ENCODE measurements around the gene BBS4.

Gene BBS4

DNA sequence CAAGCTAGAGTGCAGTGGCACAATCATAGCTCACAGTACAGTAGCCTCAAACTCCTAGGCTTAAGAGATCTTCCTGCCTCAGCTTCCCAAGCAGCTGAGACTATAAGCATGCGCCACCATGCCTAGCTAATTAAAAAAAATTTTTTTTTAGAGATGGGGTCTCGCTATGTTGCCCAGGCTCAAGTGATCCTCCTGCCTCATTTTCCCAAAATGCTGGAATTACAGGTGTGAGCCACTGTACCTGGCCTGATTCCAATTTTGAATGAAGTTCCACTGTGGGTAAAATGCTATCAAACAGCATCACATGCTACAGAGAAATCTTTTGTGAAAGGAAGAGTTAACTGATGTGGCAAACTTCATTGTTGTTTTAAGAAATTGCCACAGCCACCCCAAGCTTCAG lies 80.0 kb downstream of the BBS4 start:
- DNase-seq: no peak

DNA sequence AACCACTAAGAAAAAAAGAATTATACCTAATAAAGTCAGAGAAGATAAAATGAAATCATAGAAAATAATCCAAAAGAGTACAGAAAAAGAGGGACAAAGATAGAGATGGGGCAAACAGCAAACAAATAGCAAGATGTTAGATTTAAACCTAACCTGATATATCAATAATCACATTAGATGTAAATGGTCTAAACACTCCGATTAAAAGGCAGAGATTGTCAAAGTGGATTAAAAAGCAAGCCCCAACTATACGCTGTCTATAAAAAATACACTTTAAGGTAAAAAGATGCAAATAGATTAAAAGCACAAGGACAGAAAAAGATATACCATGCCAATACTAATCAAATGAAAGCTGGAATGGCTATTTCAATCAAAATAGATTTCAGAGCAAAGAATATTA lies 80.8 kb downstream of the BBS4 start:
- no peak for DNase-seq

DNA sequence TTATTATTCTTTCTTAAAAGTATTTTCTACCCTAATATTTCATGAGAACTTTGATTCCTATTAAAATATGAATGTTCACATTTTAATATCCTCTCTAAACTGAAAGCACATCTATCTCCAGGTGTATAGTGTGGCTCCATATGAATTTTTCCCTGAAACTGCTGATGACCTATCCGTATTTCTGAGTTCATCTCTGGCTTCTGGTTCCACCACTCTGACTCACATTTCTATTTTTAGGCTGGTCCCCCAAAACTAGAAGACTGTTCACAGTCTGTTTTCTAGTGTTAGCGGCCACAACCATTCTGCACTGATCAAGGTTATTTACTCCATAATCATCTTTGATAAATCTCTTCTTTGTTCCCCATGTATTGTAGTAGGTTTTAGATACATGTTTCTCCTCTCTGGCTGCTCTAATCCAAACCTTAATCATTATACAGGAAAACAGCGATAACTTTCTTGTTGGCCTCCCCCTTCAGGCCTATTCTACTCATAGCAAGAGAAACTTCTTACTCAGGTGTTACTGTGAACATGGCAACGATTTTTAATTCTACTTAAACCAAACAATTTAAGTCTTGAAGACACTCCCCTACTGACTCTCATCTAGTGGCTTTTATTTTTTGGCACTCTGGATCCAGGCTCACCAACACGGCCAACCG lies 84.8 kb downstream of the BBS4 start:
- no peak for DNase-seq

DNA sequence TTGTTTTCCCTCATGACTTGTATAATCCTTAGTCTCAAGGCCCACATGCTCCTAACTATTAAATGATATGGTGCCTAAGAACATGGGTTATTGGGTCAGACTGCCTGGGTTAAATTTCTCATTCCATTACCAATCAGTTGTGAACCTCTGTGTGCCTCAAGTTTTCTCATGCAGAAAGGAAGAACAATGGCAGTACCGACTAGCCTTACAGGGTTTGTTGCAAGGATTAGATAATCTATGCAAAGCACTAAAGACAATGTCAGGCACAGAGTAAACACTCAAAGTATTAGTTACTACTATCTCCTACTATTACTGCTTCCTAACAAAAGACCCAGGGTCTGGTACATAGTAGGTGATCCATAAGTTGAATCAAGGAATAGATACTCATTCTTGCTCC lies 85.3 kb downstream of the BBS4 start:
- DNase-seq: no peak

DNA sequence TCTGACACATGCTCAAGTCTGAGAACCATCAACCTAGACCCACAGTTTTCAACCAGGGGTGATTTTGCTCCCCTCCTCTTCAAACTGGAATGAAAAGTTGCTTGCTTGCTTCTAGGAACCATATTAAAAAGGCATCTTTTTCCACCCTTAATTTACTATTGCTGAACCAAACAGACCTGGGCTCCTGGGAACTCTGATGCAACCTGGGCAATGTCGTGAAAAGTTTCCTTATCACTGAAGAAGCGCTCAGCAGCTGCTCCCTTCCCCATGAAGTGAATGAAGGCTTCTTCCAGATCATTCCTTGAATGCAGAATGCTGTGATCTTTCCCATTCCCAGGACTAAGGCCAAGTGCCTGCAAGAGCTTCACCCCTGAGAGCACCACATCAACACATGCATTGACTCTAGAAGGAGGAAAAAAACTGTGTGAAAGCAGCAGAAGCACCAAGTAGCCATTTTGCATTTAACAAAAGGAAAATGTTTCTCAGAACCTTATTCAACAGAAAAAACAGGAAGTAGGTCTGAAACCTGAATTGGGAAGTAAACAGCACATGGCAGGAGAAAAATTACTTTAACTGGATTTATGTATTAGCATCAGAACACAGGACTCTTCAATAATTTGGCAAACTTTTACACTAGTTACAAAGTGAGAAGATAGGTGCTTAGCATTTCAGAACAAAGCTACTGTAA lies 88.8 kb downstream of the BBS4 start:
- DNase-seq: no peak

DNA sequence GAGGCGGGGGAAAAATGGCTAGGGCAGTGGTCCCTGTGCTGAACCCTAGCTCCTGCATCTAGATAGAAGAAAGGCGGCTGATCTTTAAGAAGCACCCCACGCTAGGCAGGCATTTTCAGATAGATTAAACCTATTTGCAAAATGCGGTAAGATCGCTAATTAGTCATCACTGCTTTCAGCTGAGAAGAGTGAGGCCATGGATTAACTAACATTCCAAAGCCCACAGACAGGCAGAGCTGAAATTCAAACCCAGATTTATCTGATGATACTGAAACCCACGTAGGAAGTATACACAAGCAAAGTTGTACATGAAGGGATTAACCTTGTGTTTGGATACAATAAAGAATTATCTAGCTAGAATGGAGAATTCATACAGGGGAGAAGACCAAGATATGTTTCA lies 92.8 kb downstream of the BBS4 start:
- DNase-seq: no peak

DNA sequence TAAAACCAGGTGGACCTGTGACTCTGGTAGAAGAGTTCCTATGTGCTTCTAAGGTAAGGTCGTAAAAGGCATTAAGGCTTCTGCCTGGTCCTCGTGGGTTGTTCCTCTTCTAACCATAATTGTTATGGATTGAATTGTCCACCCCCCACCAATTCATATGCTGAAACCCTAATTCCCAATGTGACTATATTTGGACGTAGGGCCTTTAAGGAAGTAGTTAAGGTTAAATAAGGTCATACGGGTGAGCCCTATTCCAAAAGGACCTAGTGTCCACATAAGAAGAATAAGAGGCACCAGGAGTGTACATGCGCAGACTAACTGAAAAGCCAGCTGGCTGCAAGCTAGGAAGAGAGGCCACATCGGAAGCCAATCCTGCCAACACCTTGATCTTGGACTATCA lies 95.6 kb downstream of the BBS4 start:
- DNase-seq: no peak

DNA sequence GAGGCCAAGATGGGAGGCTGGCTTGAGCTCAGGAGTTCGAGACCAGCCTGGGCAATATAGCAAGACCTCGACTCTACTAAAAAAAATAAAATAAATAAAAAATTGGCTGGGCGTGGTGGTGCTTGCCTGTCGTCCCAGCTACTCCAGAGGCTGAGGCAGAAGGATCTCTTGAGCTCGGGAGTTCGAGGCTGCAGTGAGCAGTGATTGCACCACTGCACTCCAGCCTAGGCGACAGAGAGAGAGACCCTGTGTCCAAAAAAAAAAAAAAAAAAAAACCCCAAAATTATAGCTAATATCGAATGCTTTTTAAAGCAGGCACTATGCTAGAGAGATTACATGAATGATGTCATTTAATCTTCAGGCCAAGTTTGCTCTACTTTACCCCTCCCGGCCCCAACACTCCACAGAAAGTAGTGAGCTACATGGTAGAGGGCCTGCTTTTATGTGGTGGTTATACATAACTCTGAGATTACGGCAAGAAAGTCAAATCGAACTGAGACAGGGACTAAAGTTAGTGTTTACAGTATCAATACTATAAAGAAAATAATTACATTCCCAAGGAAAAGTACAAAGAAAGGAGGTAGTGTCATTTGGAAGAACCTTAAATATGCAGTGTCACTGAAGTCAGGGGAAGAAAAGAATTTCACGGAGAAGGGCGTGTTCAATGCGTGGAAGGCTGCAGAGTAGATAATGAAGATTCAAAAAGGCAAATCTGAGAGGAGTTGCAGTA lies 96.4 kb downstream of the BBS4 start:
- DNase-seq: peak in 1 of 2 donors; percentile 16

DNA sequence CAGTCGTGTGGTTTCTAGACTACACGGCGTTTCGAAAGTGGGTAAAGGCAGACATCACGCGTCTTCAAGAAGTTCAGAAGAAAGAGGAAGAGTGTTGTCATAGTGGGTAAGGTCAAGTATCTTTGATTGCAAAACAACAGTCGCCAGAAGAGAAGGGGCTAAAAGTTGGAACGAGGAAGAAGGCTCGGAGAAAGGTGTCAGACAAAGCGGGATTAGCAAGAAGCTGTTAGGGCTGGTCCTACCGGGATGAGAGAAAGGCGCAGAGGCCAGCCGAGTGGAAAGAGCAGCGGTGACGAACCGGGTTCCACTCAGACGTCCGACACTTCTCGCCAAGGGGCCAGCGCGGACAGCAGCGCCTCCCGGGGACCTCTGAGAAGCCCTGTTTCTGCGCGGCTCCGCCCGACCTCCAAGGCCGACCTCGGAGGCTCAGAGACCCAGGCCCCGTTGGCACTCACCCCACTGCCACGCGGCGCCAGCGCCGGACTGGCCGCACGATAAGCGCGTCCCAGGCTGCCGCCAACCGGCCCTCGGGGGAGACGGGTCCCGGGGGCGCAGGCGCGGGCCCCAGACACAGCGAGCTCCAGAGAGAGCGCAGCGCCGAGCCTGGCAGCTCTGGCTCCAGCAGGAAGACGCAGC lies 97.1 kb downstream of the BBS4 start:
- DNase-seq: peak; percentile 68 to 72

DNA sequence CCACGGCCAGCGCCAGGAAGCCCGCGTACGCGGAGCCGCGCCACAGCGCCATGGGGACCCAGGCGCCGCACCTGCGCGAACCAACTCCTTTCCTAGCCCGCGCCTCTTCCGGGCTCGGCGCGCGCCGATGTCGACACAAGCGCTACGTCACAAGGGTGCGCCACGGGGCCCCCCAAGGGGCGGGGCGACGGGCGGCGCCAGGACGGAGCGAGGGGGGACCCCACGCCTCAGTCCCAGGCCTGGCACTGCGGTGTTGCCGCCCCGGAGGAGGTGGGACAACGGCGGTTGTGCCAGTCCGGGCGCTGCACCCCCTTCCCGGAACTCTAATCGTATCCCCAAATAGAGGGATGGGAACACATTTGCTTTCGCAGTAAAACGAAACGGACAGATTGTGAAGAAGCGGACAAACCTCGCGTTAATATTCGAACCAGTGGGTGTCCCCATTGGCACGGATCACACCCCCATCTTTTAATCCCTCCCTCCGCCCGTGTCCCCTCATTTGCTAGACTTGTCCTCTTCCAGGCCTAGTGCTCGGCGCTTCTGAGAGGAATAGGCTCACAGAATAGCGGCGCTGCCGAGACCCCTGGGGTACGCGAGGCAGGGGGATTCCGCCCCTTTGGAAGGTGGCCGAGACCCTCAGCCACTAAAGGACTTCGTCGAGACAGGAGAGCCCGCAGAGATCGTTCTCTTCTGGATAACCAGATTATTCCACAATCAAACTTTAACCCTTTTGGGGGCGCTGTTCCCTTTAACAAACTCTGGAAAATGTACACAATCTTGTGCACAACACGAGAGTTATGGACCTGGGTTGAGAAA lies 97.8 kb downstream of the BBS4 start, which contains the start of gene ADPGK:
Gene ADPGK (minus strand): TSS at position 119 of the 816 bp plus-strand sequence. CDS start 67 bp downstream, at position 52.
- DNase-seq: peak; percentile 93 to 97

DNA sequence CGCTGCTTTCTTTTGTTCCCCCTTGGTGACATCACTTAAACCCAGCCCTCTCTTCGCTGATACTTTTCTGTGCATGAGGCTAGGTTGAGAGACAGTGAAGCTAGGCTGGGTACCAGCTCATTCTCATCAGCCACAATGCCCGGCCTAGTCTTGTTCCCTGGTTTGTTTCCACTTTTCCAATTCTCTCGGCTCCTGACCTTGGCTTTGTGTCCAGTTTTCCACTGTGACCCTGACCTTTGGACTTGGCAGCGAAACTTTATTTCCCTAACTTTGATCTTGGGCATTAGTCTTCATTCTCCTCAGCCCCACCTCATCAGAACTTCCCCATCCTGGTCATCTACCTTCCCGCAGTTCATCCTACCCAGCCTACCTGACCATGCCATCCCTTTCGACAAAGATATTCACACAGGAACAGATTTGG lies 98.5 kb downstream of the BBS4 start:
- no peak for DNase-seq

DNA sequence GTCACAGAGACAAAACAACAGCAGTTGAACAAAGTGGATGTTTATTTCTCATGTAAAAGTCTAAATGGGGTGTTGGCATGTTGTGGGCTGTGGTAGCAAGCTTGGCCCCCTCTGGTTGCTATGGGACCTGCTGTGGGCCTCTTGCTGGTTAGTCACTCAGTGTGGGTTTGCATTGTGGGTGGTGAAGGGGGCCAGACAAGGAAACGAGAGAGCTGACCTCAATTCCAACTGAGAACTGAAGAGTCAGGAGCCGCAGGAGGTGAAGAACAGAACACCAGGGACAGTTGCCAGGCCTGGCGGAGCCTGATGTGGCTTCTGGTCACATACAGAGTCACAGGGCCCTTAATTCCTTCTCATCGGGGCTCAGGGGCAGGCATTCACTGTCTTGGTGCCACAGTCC lies 99.4 kb downstream of the BBS4 start:
- peak; percentile 64 to 79 for DNase-seq

DNA sequence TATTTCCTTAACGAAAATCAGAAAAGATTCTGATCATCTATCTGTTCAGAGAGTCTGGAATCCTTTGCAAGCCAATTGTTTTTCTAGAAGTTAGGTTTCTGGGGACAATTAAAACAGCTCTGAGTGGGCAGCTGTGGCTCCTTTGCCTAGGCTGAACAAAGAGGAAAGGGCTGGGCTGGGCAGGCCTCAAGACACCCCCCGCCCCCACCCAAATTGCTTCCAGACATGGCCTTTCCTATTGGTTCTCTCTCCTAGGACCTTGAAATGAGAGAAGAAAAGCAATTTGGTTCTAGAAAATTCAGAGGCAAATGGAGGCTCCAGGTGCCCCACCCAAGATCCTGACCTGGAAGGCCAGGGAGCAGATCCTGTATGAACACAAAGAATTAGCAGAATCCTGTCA lies 99.8 kb downstream of the BBS4 start:
- no peak for DNase-seq

DNA sequence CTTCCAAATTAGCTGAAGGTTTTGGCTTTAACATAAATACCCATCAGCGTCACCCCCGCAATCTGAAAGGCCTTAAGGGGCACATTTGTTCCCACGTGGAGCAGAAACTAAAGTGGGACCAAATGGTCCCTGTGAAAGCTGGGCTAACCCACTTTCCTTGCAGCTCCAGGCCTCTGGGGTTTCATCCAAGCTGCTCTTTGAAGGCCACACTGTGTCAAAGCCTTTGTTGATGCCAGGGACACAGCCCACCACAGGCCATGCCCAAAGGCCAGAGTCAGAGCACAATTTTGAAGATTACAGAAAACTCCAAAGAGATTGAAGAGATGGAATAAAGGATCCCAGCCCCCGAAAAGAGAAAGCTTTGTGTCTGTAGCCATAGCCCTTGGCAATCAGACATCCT lies 100.2 kb downstream of the BBS4 start:
- DNase-seq: no peak

DNA sequence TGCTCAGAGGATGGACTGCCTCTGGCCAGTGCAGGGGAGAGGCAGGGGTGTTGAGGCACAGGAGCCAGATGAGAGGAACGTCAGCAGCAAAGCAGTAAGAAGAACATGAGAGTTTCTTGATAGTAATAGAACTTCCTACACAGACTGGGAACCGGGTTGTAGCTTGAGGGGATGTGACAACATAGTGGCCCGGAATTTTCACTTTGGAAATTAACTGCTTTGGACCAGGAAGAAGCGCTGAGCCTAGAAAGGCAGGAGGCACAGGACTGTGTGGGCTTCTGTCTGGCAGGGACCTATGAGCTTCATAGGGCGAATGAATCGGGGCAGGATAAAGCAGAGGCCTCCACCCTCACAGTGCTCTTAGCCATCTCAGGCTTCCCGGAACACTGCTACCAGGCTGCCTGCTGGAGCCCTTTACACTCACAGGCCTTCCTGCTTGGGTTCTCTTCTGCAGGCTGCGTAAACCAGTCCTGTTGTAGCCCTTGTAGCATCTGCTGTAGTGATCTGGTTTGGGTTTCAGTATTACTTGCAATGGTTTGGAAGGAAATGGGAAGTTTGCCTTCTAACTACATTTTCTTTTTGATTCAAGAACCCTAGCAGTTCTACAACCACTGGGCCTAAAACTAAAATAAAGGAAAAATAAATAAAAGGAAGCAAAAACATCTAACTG lies 100.8 kb downstream of the BBS4 start:
- no peak for DNase-seq

DNA sequence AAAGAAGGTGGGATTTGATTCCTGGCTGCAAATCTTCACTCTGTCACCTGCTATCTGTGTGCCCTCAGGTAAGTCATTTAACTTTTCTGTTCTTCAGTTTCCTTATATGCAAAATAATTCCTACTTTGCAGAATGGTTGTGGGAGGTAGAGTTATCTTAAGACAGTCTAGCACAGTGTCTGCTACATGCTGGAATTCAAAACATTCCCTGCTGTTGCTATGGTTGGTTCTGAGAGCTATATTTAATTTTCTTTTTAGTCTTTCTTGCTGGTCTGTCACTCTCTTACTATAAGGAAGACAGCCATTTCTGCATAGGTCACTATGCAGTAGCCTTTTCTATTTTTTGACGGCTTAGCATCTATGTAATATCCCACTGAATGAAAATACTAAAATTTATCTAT lies 101.5 kb downstream of the BBS4 start:
- DNase-seq: no peak

All from CD4-positive, alpha-beta T cell treated with Interferon alpha-2 for 1 hour (primary cell).